ENCODE measurements around the gene DYNLRB1.

- no peak for TF ChIP-seq CTCF (conservative IDR thresholded peaks at IDR 0.05)
- no peak for TF ChIP-seq ZFX (IDR thresholded peaks at IDR 0.05)
Observed at GRCh38 chr20:34539756-34540155, 23.5 kb downstream of the DYNLRB1 start.

Data from C4-2B (cell line).